Fibroblast of skin of left quadriceps (primary cell): Measurements from ENCODE around the gene GGA3.
A peak's percentile ranks its signal among the peaks of the same experiment; 100 is the strongest.
"Not testable (repeated sequence)": the region's sequence is repeated elsewhere in the genome, so short reads cannot be mapped to it uniquely, and the experiment has no call there.

ENCODE experiments used
- DNase-seq, 2 experiments: peaks; one replicate each; pipeline ENCODE4 v3.0.0-alpha.2; 2013; ENCODE audit warnings: low read depth in 2 of 2

GGA3 gene

GRCh38 chr17:75261336-75262111, at the start of gene GGA3, which contains the start of gene MRPS7:
GGA3 (minus strand) TSS chr17:75261606; CDS start chr17:75261587, 19 bp downstream.
MRPS7 (plus strand) TSS chr17:75261879; CDS start chr17:75261901, 22 bp downstream.
- peak; percentile 88 for DNase-seq

GRCh38 chr17:75308732-75309629, 47.6 kb upstream of the GGA3 start:
- DNase-seq, result no peak

GRCh38 chr17:75307957-75308731, 46.7 kb upstream of the GGA3 start:
- DNase-seq, result no peak

- no peak for DNase-seq
These were observed 40.2 kb upstream of the GGA3 start for GRCh38 chr17:75301502-75302206.

- no peak for DNase-seq
These were observed 39.6 kb upstream of the GGA3 start for GRCh38 chr17:75301049-75301448.

- no peak for DNase-seq
These were observed 38.9 kb upstream of the GGA3 start for GRCh38 chr17:75300280-75300679.

GRCh38 chr17:75295201-75296158, 34.1 kb upstream of the GGA3 start:
- no peak for DNase-seq

GRCh38 chr17:75292810-75293448, 31.5 kb upstream of the GGA3 start:
- not testable (repeated sequence) for DNase-seq

- no peak for DNase-seq
These were observed 28.5 kb upstream of the GGA3 start for GRCh38 chr17:75289832-75290337.

- peak; percentile 95 for DNase-seq
These were observed 27.9 kb upstream of the GGA3 start, which contains the start of gene SLC25A19 for GRCh38 chr17:75289115-75289831. SLC25A19 (minus strand) TSS chr17:75289433; CDS start chr17:75286764, 2,669 bp downstream.

- no peak for DNase-seq
These were observed 27.3 kb upstream of the GGA3 start for GRCh38 chr17:75288770-75289114.

GRCh38 chr17:75288359-75288758, 27.0 kb upstream of the GGA3 start:
- no peak for DNase-seq

GRCh38 chr17:75287221-75287620, 25.8 kb upstream of the GGA3 start:
- DNase-seq, result no peak

GRCh38 chr17:75285123-75285522, 23.7 kb upstream of the GGA3 start:
- DNase-seq, result no peak

- not testable (repeated sequence) for DNase-seq
These were observed 18.8 kb upstream of the GGA3 start for GRCh38 chr17:75280189-75280588.

- no peak for DNase-seq
These were observed 16.3 kb upstream of the GGA3 start for GRCh38 chr17:75277664-75278071.

- no peak for DNase-seq
These were observed 12.7 kb upstream of the GGA3 start for GRCh38 chr17:75273977-75274708.

- no peak for DNase-seq
These were observed 11.4 kb upstream of the GGA3 start for GRCh38 chr17:75272848-75273184.
